Nucleus accumbens (tissue), 56 donors: ENCODE measurements around the gene TK2.
"Not testable (repeated sequence)": the region's sequence is repeated elsewhere in the genome, so short reads cannot be mapped to it uniquely, and the experiment has no call there.

ENCODE experiments used
- DNase-seq, 56 donors: peaks; one replicate each; lab custom pipeline; 2025; lab: John Stamatoyannopoulos, UW

TK2 gene

GRCh38 chr16:66521951-66522771 lies 27.8 kb downstream of the TK2 start:
- DNase-seq = peak in 5 of 56 donors; percentile 7 to 26 (median 21)

- no peak for DNase-seq
Observed at GRCh38 chr16:66521252-66521713, 28.6 kb downstream of the TK2 start.

GRCh38 chr16:66520406-66521170 lies 29.3 kb downstream of the TK2 start:
- DNase-seq = peak in 9 of 56 donors; percentile 7 to 35 (median 14)

- no peak for DNase-seq
Observed at GRCh38 chr16:66519482-66520373, 30.2 kb downstream of the TK2 start.

- peak in 2 of 56 donors; percentile 30 to 53 for DNase-seq
Observed at GRCh38 chr16:66517586-66518263, 32.2 kb downstream of the TK2 start.

- peak in 55 of 56 donors; percentile 52 to 97 (median 89) for DNase-seq
Observed at GRCh38 chr16:66516808-66517585, 32.9 kb downstream of the TK2 start.

GRCh38 chr16:66516509-66516807 lies 33.5 kb downstream of the TK2 start:
- DNase-seq = no peak

GRCh38 chr16:66515596-66516508 lies 34.1 kb downstream of the TK2 start:
- peak in 2 of 56 donors; percentile 9 to 33 for DNase-seq

- not testable (repeated sequence) for DNase-seq
Observed at GRCh38 chr16:66514980-66515595, 34.8 kb downstream of the TK2 start.

- not testable (repeated sequence) for DNase-seq
Observed at GRCh38 chr16:66514391-66514790, 35.5 kb downstream of the TK2 start.

GRCh38 chr16:66513111-66513723 lies 36.7 kb downstream of the TK2 start:
- no peak for DNase-seq

GRCh38 chr16:66512272-66513110 lies 37.4 kb downstream of the TK2 start:
- no peak for DNase-seq

- DNase-seq = no peak
Observed at GRCh38 chr16:66511602-66512271, 38.2 kb downstream of the TK2 start.

GRCh38 chr16:66510711-66511601 lies 39.0 kb downstream of the TK2 start:
- peak in 5 of 56 donors; percentile 25 to 29 (median 27) for DNase-seq

- DNase-seq = no peak
Observed at GRCh38 chr16:66510298-66510697, 39.6 kb downstream of the TK2 start.
